ENCODE measurements around the gene KIAA0753. TPM values are rescaled to one million over a fixed set of nuclear protein-coding genes. Genes with fewer than 3 reads are reported as not detected.

Gene KIAA0753
- total and polyA plus RNA-seq, 8 donors = 3.8 to 138 (median 17.6) TPM

DNA sequence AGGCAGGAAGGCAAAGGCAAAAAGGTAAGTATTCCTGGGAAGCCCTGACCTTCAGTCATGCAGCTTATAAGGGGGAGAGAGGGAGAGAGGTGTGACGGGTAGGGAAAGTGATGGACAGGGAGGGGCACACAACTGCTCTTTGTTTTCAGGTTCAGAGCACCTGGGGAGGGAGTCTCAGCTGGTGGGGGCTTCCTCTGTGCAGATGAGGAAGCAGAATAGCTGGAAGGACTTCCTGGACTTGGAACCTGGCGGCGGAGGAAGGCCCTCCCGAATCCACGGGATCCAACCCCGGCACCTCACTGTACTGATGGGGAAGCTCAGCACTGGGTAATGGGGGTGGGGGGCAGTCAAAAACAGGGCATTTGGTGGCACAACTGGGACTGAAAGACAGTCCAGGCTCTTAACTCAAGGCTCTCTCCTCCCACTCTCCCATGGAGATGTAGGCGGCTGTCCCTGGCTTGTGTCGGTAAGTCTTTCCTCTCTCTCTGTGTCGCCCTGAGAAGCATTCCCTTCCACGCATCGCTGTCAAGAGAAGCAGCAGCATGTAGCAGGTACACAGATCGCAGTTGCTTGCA is 72.2 kb downstream of the KIAA0753 start:
- Histone ChIP-seq H3K4me3 (no peak overlapping the region), H3K27ac (peak overlapping the region in 1 of 5 donors; percentile 54), H3K36me3 (peaks cover 0 to 4% (median 0%) of the 10 kb centered on the region in 4 donors), H3K27me3 (no peaks in the 10 kb centered on the region), H3K4me1 (peaks cover 0 to 15% (median 0%) of the 10 kb centered on the region in 4 donors), H3K9me3 (no peaks in the 10 kb centered on the region)
- intact Hi-C loops (cut with DNase I; ENCODE audit: low total_unique reads) = no loop called here
- 83 to 95% (median 91%) methylated on average over 12 of the region's 12 CpGs for WGBS, 5 donors
- TF ChIP-seq EP300 (IDR thresholded peaks at IDR 0.05) = no peak
- no peak for TF ChIP-seq POLR2AphosphoS5 (IDR thresholded peaks at IDR 0.05)
- no peak for TF ChIP-seq POLR2A (IDR thresholded peaks at IDR 0.05)
- TF ChIP-seq, protein P1, sequence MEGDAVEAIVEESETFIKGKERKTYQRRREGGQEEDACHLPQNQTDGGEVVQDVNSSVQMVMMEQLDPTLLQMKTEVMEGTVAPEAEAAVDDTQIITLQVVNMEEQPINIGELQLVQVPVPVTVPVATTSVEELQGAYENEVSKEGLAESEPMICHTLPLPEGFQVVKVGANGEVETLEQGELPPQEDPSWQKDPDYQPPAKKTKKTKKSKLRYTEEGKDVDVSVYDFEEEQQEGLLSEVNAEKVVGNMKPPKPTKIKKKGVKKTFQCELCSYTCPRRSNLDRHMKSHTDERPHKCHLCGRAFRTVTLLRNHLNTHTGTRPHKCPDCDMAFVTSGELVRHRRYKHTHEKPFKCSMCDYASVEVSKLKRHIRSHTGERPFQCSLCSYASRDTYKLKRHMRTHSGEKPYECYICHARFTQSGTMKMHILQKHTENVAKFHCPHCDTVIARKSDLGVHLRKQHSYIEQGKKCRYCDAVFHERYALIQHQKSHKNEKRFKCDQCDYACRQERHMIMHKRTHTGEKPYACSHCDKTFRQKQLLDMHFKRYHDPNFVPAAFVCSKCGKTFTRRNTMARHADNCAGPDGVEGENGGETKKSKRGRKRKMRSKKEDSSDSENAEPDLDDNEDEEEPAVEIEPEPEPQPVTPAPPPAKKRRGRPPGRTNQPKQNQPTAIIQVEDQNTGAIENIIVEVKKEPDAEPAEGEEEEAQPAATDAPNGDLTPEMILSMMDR (IDR thresholded peaks at IDR 0.05) = no peak
- DNase-seq = peak in 1 of 2 donors; percentile 20

- H3K9me3 ChIP-seq = no peaks in the 10 kb centered on the region
- H3K4me1 ChIP-seq = peaks cover 0 to 15% (median 0%) of the 10 kb centered on the region in 4 donors
- intact Hi-C loops (cut with DNase I; ENCODE audit: low total_unique reads) = no loop called here
- TF ChIP-seq POLR2A (IDR thresholded peaks at IDR 0.05) (no peak), EP300 (IDR thresholded peaks at IDR 0.05) (no peak), POLR2AphosphoS5 (IDR thresholded peaks at IDR 0.05) (no peak)
- TF ChIP-seq, protein P1 (IDR thresholded peaks at IDR 0.05) = no peak
- H3K4me3 ChIP-seq = no peak overlapping the region
- no peaks in the 10 kb centered on the region for H3K36me3 ChIP-seq
- H3K27me3 ChIP-seq = no peaks in the 10 kb centered on the region
- peak overlapping the region in 1 of 5 donors; percentile 54 for H3K27ac ChIP-seq
- peak; percentile 49 to 50 for DNase-seq
- WGBS, 5 donors = 60 to 70% (median 65%) methylated on average over 15 of the region's 15 CpGs
Measured at GRCh38 chr17:6567528-6568183, 72.9 kb downstream of the KIAA0753 start.

DNA sequence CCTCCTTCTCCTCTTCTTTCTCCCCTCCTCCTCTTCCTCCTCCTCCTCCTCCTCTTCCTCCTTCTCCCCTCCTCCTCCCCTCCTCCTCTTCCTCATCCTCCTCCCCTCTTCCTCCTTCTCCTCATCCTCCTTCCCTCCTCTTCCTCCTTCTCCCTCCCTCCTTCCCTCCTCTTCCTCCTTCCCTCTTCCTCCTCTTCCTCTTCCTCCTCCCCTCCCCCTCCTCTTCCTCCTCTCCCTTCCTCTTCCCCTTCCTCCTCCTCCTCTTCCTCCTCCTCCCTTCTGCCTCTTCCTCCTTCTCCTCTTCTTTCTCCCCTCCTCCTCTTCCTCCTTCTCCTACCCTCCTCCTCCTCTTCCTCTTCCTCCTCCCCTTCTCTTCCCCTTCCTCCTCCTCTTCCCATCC is 79.1 kb downstream of the KIAA0753 start:
- intact Hi-C loops (cut with DNase I; ENCODE audit: low total_unique reads) = no loop called here
- peaks cover 0 to 15% (median 0%) of the 10 kb centered on the region in 3 donors for H3K27me3 ChIP-seq
- no peak overlapping the region for H3K27ac ChIP-seq
- no peaks in the 10 kb centered on the region for H3K36me3 ChIP-seq
- no peak overlapping the region for H3K4me3 ChIP-seq
- TF ChIP-seq POLR2AphosphoS5 (IDR thresholded peaks at IDR 0.05) (no peak), EP300 (IDR thresholded peaks at IDR 0.05) (no peak), POLR2A (IDR thresholded peaks at IDR 0.05) (no peak)
- TF ChIP-seq, protein P1 (IDR thresholded peaks at IDR 0.05) = no peak
- no peaks in the 10 kb centered on the region for H3K9me3 ChIP-seq
- DNase-seq = no peak
- H3K4me1 ChIP-seq = peaks cover 5 to 25% (median 14%) of the 10 kb centered on the region in 4 donors

DNA sequence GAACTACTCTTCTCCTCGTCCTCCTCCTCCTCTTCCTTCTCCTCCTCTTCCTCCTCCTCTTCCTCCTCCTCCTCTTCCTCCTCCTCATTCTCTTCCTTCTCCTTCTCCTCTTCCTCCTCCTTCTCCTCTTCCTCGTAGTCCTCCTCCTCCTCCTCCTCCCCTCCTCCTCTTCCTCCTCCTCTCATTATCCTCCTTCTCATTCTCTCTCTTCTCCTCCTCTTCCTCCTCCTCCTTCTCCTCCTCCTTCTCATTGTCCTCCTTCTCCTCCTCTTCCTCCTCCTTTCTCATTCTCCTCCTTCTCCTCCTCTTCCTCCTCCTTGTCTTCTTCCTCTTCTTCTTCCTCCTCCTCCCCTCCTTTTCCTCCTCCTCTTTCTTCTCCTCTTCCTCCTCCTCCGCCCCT is 80.0 kb downstream of the KIAA0753 start:
- H3K9me3 ChIP-seq = no peaks in the 10 kb centered on the region
- peaks cover 9 to 32% (median 21%) of the 10 kb centered on the region in 4 donors for H3K4me1 ChIP-seq
- no peak for TF ChIP-seq POLR2A (IDR thresholded peaks at IDR 0.05)
- TF ChIP-seq, protein P1 (IDR thresholded peaks at IDR 0.05) = no peak
- no peak for TF ChIP-seq POLR2AphosphoS5 (IDR thresholded peaks at IDR 0.05)
- no peak for TF ChIP-seq EP300 (IDR thresholded peaks at IDR 0.05)
- H3K4me3 ChIP-seq = no peak overlapping the region
- no peak overlapping the region for H3K27ac ChIP-seq
- intact Hi-C loops (cut with DNase I; ENCODE audit: low total_unique reads) = no loop called here
- WGBS, 5 donors = 79 to 91% (median 88%) methylated on average over 3 of the region's 3 CpGs
- no peak for DNase-seq
- H3K36me3 ChIP-seq = no peaks in the 10 kb centered on the region
- H3K27me3 ChIP-seq = peaks cover 0 to 23% (median 6%) of the 10 kb centered on the region in 3 donors
